ENCODE measurements around the gene FBXL13. TPM values are rescaled to one million over a fixed set of nuclear protein-coding genes. Genes with fewer than 3 reads are reported as not detected.

FBXL13 gene
- total RNA-seq, 2 experiments from 2014 or later: 1.6 to 2.0 TPM

DNA sequence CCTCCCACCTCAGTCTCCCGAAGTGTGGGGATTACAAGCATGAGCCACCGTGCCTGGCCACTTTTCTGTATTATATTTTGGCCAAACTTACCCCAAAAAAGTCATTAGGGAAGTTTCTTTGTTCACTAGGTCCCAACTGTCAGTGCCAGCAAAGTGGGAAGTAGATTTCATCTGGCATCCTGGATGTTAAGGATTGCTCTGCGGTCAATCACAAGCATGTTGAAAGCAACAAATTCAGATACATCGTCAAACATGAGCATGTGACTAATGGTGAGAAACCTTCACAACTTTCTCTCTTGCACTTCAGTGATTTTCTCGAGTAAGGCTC, 176.1 kb downstream of the FBXL13 start:
- CTCF ChIA-PET (ENCODE audit: unreplicated experiment): no interaction called here

GRCh38 chr7:102897856-102898531, 176.6 kb downstream of the FBXL13 start:
- no peaks in the 10 kb centered on the region for H4K20me1 ChIP-seq (ENCODE audit: insufficient read depth, low read length)

More for the DNA sequence above, 176.1 kb downstream of the FBXL13 start:
- POLR2A ChIA-PET: no interaction called here
- no peaks in the 10 kb centered on the region for H3K36me3 ChIP-seq (ENCODE audit: insufficient read depth, low read length)
- BruUV-seq (replicated peaks): no TSS peak
- DNase-seq (ENCODE audit: low spot score): no peak
- TF ChIP-seq CTCF (conservative IDR thresholded peaks at IDR 0.05; ENCODE audit: low read length) (no peak), EZH2phosphoT487 (IDR thresholded peaks at IDR 0.05; ENCODE audit: borderline replicate concordance, low read depth, low read length) (no peak)
- no peaks in the 10 kb centered on the region for H3K9me3 ChIP-seq (ENCODE audit: low read length)
- H3K4me1 ChIP-seq (ENCODE audit: insufficient read depth, low read length, poor library complexity, severe bottlenecking): no peaks in the 10 kb centered on the region
- no peaks in the 10 kb centered on the region for H4K20me1 ChIP-seq (ENCODE audit: insufficient read depth, low read length)
- H3K27ac ChIP-seq (ENCODE audit: low read depth, low read length, poor library complexity, severe bottlenecking): no peak overlapping the region
- intact Hi-C loops (cut with micrococcal nuclease; ENCODE audit: unreplicated experiment): no loop called here
- H2AFZ ChIP-seq (ENCODE audit: low read length): no peak overlapping the region
- H3K9me2 ChIP-seq (ENCODE audit: insufficient read depth, low read length): no peaks in the 10 kb centered on the region
- no peak overlapping the region for H3K4me3 ChIP-seq (ENCODE audit: low read depth, low read length, poor library complexity, severe bottlenecking)
- no peak overlapping the region for H3K4me2 ChIP-seq (ENCODE audit: low read length)
- no peaks in the 10 kb centered on the region for H3K79me2 ChIP-seq (ENCODE audit: insufficient read depth, low read depth, low read length)

More at GRCh38 chr7:102897856-102898531, 176.6 kb downstream of the FBXL13 start:
- H3K27ac ChIP-seq (ENCODE audit: low read depth, low read length, poor library complexity, severe bottlenecking): no peak overlapping the region
- no peaks in the 10 kb centered on the region for H3K9me2 ChIP-seq (ENCODE audit: insufficient read depth, low read length)
- H3K4me3 ChIP-seq (ENCODE audit: low read depth, low read length, poor library complexity, severe bottlenecking): no peak overlapping the region
- no peak for DNase-seq (ENCODE audit: low spot score)
- H2AFZ ChIP-seq (ENCODE audit: low read length): no peak overlapping the region
- H3K9me3 ChIP-seq (ENCODE audit: low read length): no peaks in the 10 kb centered on the region
- ChIA-PET CTCF (ENCODE audit: unreplicated experiment) (no interaction called here), POLR2A (no interaction called here)
- no peaks in the 10 kb centered on the region for H3K79me2 ChIP-seq (ENCODE audit: insufficient read depth, low read depth, low read length)
- BruUV-seq (replicated peaks): no TSS peak
- no peaks in the 10 kb centered on the region for H3K4me1 ChIP-seq (ENCODE audit: insufficient read depth, low read length, poor library complexity, severe bottlenecking)
- no peak overlapping the region for H3K4me2 ChIP-seq (ENCODE audit: low read length)
- TF ChIP-seq CTCF (conservative IDR thresholded peaks at IDR 0.05; ENCODE audit: low read length): no peak
- TF ChIP-seq EZH2phosphoT487 (IDR thresholded peaks at IDR 0.05; ENCODE audit: borderline replicate concordance, low read depth, low read length): no peak
- no peaks in the 10 kb centered on the region for H3K36me3 ChIP-seq (ENCODE audit: insufficient read depth, low read length)
- intact Hi-C loops (cut with micrococcal nuclease; ENCODE audit: unreplicated experiment): no loop called here

Data from OCI-LY7 (cell line).